ENCODE results near the gene RAET1E.
"Not testable (repeated sequence)": the region's sequence is repeated elsewhere in the genome, so short reads cannot be mapped to it uniquely, and the experiment has no call there.

RAET1E gene, protein sequence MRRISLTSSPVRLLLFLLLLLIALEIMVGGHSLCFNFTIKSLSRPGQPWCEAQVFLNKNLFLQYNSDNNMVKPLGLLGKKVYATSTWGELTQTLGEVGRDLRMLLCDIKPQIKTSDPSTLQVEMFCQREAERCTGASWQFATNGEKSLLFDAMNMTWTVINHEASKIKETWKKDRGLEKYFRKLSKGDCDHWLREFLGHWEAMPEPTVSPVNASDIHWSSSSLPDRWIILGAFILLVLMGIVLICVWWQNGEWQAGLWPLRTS

GRCh38 chr6:149897855-149898744, at the start of gene RAET1E:
Gene RAET1E, minus strand, starts transcription at chr6:149898113. Its CDS starts 7,212 bp downstream, at chr6:149890901.
- no peak for DNase-seq

DNA sequence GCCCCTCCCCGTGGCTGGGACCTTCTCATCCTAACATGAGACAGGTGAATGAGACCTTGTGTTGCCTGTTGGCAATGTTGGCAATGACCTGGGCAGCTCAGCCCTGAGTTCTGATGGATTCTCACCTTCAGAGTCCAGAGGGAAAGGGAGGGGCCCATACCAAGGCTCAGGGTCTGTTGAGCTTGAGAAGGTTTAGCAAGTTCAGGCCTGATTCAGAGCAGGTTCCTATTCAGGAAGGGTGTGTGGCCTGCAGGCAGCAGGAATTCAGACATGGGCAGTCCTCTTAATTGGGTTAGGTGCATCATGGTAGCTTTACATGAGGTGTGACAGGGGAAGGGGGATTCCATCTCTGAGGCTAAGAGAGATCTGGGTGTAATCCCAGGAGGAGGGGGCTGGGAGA, 49.6 kb upstream of the RAET1E start:
- DNase-seq: not testable (repeated sequence)

DNA sequence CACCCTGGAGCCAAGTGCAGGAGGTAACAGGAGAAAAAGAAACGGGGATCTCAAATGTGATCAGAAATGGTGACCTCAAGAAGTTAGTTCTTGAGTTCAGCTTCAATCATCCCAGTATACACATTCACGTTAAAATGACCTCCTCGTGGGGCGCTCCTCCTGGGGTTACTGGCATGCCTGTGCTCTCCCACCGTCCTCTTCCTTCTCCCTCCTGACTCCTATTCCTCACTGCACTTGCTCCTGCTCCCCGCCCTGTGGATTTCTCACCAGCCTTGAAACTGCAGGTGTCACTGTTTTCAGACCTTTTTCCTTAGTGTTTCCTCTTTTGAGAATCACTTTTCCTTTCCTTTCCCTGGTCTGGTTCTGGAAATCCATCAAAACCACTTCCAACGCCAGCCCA, 48.7 kb upstream of the RAET1E start:
- not testable (repeated sequence) for DNase-seq

DNA sequence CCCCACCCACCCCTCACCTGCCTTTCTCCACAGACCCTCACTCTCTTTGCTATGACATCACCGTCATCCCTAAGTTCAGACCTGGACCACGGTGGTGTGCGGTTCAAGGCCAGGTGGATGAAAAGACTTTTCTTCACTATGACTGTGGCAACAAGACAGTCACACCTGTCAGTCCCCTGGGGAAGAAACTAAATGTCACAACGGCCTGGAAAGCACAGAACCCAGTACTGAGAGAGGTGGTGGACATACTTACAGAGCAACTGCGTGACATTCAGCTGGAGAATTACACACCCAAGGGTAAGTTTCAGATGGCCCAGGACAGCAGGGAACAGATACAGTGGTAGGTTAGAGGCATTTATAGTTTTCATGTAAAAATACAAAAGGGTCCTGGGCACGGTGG, 47.4 kb upstream of the RAET1E start:
- not testable (repeated sequence) for DNase-seq

- DNase-seq: not testable (repeated sequence)
Measured at GRCh38 chr6:149943321-149943720, 45.4 kb upstream of the RAET1E start.

- DNase-seq: peak; percentile 20
Measured at GRCh38 chr6:149942461-149942829, 44.5 kb upstream of the RAET1E start.

DNA sequence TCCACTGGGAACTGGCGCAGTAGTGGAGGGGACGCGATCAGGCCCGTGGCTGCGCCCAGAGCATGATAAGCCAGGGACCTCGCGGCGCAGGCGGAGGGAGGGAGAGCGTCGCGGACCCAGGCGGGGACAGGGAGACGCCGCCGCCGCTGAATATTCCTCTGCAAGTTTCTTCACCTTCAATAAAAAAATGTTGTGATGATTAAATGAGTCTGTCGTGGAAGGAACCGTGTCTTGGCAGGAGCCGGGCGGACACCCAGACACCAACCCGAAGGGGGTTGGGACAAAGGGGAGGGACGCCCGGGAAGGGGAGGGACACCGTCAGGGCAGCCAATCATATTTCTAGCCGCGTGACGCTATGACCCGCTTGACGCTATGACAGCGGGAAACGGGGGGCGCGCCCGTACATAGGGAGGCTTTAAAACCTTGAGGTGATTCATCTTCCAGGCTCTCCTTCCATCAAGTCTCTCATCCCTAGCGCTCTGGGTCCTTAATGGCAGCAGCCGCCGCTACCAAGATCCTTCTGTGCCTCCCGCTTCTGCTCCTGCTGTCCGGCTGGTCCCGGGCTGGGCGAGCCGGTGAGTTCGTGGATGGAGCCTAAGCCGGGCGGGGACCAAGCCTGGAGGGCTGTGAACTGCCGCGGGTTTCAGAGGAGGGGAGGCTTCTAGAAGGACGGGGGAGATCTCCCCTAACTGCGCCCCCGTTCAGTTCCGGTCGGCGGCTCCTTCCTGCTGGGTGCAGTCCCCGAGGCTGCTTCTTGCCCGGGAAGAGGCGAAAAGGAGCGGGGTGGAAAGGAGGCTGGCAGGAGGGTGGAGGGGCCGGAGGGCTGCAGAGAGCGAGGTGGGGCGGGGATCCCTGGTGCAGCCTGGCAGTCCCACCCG, 43.9 kb upstream of the RAET1E start, which contains the start of gene ULBP2:
Gene ULBP2 (plus strand): TSS at position 432 of the 878 bp plus-strand sequence. CDS start 59 bp downstream, at position 491.
- DNase-seq: peak; percentile 98

GRCh38 chr6:149940672-149940982, 42.7 kb upstream of the RAET1E start:
- no peak for DNase-seq

DNA sequence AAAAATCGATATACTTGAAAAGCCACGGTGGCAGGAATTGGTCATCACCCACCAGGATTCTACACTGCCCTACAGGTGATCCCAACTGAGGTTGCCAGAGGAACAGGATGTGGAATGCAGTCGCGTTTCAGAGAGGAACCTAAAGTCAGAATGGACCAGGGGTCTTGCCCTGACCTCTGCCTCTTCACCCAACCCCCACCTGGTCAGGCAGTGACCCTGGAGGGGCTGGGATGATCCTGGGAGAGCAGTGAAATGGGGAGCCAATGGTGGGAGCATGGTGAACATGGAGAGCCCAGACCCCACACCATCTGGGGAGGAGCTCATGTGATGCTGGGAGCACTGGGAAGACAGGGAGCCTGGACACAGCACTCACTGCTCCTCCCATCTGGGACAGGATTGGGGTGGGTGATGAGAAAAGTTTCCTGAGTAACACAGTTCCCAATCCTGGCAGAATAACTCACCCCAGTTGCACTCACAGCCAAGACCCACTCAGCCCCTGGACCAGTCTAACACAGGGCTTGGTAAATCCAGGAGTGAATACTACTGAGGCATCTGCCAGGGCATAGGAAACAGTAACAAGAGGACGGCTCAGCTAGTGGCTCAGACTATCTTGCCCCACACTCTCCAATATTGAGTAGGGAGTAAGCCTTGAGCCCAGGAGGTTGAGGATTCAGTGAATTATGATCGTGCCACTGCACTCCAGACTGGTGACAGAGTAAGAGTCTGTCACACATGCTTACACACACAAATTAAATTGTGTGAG, 42.2 kb upstream of the RAET1E start:
- DNase-seq: no peak

DNA sequence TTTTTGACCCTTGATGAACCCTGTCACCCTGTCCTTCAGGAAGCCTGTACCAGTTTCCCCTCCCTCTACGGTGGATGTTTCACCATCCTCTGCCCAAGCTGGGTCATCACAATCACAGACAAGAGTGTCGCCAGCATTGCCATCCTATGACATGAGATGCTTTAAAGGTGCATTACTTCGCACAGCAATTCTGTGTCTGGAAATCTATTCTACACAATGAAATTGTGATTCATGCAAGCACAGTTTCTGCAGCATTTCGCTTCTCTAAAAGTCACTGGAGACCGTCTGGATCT, 41.4 kb upstream of the RAET1E start:
- DNase-seq: no peak

GRCh38 chr6:149938571-149939355, 40.9 kb upstream of the RAET1E start:
- DNase-seq: peak; percentile 45

DNA sequence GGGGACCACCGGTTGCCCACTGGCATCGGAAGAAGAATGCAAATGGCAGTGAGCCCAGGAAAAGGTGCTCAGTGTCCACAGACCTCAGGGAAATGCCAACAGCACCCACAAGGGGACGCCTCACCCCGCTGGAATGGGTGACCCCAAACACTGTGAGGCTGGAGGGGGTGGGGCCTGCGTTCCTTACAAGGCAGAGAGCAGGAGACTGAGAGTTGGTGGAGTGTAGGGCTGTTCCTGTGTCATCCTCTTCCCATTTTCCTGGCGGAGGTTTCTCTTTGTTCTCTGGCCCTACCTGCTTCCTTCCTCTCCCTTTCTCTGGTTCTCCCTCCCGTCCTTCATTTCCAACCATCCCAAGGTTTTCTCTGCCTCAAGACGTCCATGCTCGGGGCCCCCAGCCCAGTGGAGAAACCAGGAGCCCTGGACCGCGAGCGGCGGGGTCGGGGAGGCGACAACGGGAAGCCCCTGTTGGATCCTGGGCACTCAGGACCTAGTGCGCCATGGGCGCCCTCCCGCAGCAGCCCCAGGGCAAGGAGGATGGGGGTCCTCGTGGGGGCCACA, 40.2 kb upstream of the RAET1E start:
- DNase-seq: not testable (repeated sequence)

- no peak for DNase-seq
Measured at GRCh38 chr6:149936743-149937142, 38.8 kb upstream of the RAET1E start.

DNA sequence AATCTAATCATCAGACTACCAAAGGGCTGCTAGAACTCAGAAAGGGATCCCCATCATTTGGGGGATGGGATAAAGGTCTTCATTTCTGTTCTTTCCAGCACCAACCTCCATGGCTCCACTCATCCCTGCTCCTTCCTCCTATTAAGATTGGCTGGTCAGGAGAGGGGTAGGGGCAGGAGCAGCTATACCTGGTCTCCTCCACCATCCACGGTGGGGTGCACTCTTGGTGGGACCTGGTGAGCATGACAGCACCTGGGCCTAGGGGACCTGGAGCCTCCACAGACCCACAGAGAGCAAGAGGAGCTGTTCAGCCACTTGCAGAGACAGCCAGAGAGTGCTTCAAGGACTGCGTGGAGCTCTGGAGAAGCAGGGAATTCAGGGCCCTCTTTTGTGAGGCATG, 37.8 kb upstream of the RAET1E start:
- DNase-seq: no peak

DNA sequence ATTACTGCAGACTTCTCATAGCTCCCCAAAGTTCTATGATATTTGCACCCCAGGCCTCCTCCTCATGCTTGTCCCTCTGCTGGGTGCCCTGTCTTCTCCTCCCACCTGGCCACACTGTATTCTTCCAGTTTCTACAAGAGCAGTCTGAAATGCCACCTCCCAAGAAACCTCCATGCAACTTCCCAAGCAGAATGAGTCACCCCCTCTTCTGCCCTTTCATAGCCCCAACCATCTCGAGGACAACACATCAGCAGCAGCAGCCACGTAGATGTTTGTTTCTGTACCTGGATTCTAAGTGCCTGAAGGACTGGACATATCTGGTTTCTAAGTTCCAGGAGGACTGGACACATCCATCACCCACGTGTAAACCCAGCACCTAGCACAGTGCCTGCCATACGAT, 37.3 kb upstream of the RAET1E start:
- DNase-seq: peak; percentile 26

DNA sequence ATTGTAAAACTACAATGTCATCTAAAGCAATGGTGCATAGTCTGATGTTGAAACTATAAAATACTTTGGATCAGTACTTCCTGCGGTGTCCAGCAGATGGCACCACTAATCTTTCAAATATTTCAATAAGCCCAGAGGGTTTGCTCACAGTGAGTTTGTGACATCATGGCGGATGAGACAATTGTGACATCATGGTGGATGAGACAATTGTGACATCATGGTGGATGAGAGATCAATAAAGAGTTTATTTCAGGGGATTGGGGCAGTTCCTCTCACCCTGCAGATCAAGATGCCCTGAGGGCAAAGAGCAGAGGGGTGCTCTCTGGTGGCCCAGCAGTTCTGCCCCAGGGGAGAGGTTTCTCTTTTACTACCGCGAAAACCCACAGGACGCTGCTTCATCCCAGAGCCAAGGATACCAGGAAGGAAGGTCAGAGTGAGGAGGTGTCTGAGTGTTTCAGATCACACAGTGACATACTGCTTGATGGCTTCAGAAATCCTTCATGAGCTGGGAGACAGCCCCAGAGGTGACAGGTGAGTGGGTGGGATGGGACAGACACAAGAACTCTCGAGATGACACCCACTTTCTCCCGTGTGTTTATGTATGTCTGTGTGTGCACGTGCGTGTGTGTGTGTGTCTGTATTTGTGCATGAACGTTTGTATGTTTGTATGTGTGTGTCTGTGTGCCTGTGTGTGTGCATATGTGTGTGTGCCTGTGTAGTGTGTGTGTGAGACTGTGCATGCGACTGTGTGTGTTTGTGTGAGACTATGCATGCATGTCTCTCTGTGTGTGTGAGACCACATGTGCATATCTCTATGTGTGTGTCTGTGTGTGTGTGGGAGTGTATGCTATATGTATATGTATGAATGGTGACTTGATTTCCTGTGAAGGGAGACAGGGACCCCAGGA, 36.6 kb upstream of the RAET1E start:
- peak; percentile 74 for DNase-seq

GRCh38 chr6:149933461-149933860, 35.5 kb upstream of the RAET1E start:
- DNase-seq: no peak

- DNase-seq: no peak
Measured at GRCh38 chr6:149933036-149933435, 35.1 kb upstream of the RAET1E start.

- no peak for DNase-seq
Measured at GRCh38 chr6:149931501-149931900, 33.6 kb upstream of the RAET1E start.

DNA sequence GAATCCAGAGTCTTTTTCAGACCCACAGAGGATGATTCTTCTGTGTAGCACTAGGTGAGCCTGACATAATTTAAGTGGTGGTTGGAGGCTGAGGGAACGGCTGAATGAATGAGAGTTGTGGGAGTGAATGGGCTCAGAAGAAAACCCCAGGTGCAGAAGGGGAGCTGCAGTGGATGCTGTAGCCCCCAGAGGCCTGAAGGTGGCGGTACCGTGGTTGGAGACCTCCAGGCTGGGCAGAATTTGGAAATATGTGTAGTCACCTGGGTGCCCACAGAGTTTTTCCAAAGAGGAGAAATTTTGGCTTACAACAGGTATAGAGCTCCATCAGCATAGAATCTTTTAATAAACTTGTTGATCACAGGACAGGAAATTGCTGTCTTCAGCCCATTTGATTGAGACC, 31.5 kb upstream of the RAET1E start:
- no peak for DNase-seq
